DMS79 treated with DMSO at 0.1 percent for 48 hours (cell line): Measurements from ENCODE around the gene USP35.

Experiments
- DNase-seq: peaks from one replicate; lab custom pipeline; 2025; lab: John Stamatoyannopoulos, UW

The USP35 gene

DNA sequence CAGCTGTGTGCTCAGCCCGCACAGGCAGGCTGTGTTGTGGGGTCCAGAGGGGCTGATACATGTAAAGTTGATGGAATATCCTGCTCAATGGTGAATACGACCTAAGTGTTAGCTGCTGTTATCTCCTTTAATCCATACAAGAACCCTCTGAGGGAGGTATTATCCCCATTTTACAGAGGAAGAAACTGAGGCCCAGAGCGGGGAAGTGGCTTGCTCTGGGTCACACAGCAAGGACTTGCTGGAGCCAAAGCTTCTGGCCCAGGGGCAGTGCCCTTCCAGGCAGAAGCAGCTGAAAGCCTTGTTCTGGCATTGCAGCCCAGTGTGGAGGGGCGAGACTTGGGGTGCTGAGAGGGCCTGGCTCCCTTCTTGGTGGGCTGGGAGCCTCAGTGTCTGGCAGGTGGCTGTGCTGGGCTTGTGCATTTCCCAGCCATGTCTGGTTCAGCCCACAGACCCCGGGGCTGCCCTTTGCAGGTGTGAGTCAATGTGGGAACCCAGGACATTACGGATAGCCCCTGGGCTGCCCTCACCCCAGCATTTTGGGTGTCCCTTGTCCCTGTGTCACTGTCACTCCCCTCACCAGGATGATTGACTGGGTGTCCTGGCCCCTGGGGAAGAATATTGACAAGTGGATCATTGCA is 10.4 kb downstream of the USP35 start:
- DNase-seq, result no peak

DNA sequence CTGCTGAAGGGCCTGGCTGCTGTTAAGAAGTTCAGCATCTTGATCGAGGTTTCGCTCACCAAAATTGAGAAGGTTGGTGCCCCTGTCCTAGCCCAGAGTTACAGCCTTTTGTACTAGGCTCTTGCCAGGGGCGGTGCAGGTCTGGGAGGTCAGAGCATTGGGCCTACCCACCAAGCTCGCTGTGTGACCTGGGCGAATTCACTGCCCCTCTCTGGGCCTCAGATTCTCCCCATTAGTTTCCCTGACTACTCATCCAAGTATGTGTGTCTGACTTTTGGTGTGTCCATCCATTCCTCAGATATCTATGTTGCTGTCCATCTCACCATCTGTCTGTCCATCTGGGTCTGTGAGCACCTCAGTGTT is 10.9 kb downstream of the USP35 start:
- no peak for DNase-seq

DNA sequence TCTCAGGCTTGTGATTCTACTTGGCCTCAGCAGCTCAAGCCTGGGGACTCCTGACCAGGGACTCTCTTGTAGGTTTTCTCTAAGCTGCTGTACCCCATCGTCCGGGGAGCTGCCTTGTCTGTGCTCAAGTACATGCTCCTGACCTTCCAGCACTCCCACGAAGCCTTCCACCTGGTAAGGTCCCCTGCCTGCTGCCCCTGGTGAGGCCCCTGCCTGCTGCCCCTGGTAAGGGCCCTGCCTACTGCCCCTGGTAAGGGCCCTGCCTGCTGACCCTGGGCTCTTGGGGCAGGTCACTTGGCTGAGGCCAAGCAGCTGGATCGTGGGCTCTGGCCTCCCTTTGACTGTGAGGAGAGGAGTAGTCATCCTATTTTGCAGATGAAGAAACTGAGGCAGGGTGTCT is 11.3 kb downstream of the USP35 start:
- no peak for DNase-seq

DNA sequence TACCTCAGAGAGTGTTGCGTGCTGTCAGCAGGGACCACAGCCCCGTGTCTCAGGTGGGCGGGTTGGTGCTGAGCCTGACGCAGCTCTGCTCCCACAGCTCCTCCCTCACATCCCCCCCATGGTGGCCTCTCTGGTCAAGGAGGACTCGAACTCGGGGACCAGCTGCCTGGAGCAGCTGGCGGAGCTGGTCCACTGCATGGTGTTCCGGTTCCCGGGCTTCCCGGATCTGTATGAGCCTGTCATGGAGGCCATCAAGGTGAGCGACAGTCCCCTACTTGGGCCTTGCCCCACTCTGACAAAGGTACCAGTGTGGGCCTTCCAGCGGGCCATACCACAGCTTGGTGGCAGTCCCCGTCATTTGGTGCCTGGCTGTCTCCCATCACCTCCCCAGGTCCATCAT is 11.8 kb downstream of the USP35 start:
- DNase-seq, result no peak

DNA sequence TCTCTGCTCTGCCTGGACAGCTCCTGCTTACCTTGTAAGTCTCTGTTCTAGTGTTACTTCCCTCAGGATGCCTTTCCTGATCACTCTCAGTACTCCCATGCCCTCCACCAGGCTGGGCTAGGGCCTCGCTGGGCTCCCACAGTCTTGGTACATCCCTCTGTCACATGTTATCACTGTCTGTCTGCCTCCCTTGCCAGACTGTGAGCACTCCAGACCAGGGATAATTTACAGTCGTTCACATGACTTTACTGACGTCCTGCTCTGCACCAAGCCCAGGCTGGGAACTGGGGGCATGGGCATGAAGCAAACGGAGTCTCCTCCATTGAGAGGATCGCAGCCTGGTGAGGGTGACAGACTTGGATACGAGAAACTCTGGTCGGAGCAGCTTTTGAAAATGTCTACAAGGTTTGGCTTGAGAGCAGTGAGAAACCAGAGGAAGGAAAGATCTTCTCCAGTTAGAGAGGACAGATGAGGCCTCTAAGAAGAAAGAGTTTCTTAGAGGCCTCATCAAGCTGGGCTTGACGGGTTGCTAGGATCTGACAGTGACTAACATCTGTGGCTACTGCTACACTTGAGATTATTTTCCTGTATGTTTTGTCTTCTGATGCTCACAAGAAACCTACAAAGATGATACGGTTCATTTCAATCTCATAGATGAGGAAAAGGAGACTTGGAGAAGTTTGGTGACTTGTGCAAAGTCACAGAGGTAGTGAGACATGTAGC is 12.5 kb downstream of the USP35 start:
- DNase-seq, result no peak

DNA sequence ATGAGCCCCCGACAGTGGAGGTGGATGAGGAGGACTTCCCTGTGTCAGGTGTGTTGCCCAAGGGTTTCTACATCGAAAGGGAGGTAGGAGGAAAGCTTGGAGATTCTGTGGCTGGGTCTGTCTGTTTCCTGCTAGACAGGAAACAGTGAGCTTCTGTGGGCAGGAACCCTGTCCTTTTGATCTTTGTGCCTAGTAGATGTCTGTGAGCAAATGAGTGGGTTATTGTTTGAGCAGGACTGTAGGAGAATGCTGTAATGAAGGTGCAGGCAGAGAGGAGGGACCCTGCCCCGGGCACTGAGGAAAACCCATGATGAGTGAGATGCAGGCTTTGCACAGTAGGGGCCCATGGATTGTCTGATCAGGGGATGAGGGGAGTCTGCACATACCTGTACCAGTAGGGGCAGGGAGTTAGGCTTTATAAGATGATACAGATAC is 14.0 kb downstream of the USP35 start:
- no peak for DNase-seq

DNA sequence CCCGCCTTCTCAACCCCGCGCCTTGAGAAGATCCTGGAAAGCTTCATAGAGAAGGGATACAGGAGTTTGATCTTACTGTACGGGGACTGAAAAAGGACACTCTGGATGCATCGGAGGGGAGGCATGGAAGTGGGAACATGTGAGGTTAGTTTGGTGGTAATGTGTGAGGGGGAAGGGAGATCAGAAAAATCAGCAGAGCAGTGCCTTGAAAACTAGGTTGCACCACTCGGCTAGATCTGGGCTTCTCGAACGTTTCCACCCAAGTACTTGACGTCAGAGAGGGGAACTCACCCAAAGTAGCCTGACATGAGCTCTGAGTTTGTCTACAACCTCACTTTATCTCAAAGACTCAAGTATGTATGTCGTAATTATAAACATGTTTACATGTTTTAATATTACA is 14.5 kb downstream of the USP35 start:
- no peak for DNase-seq

DNA sequence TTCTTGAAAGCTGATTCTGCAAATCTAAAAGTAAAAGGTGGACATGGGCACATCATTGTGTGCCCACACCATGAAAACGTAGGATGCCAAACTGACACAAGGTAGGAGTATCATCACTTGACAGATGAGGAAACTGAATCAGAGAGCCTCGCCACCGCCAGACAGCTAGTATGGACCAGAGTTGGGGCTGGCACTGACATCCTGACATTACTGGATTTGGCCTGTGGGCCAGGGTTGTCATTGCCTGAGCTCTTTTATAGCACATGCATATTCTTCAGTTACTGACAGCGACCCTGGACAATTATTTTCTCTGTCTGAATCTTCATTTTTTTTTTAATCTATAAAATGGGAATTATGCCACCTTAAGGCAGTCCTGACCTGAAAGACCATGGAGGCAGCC is 16.5 kb downstream of the USP35 start:
- no peak for DNase-seq

DNA sequence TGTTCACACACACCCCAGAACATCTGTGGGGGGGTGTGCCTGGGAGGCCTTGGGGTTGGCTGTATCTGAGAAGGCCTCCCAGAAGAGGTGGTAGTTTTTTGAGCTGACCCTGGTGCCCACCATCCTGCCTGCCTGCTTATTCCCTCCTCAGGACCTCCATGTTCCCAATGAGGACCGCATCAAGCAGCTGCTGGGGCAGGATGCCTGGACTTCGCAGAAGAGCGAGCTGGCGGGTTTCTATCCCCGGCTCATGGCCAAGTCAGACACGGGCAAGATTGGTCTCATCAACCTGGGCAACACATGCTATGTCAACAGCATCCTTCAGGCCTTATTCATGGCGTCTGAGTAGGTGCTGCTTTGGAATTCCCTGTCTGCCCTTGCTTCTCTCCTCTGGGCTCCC is 17.0 kb downstream of the USP35 start:
- DNase-seq, result no peak

DNA sequence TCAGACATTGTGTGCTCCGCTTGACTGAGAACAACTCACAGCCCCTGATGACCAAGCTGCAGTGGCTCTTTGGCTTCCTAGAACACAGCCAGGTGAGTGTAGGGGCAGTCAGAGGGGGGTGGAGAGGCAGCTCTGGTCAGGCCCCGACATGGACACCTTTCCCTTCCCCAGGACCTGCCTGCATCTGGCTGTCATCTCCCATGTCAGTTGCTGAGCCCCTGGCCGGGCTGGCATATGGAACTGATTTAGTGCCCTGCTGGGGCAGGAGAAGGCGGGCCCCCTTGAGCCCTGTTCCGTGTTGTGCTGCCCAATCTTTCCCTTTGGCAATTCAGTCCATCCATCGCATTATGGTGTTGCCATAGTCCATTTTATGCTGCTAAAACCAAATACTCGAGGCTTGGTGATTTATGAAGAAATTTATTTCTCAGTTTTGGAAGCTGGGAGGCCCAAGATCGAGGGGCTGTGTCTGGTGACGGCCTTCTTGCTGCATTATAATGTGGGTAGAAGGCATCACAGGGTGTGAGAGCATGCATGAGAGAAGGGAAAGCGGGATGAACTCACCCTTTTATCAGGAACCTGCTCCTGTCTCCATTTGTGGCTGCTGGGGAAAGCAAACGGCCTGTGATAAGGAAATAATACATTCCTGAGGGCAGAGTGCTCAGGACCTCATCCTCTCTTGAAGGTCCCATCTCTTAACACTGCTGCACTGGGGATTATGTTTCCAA is 19.0 kb downstream of the USP35 start:
- no peak for DNase-seq

DNA sequence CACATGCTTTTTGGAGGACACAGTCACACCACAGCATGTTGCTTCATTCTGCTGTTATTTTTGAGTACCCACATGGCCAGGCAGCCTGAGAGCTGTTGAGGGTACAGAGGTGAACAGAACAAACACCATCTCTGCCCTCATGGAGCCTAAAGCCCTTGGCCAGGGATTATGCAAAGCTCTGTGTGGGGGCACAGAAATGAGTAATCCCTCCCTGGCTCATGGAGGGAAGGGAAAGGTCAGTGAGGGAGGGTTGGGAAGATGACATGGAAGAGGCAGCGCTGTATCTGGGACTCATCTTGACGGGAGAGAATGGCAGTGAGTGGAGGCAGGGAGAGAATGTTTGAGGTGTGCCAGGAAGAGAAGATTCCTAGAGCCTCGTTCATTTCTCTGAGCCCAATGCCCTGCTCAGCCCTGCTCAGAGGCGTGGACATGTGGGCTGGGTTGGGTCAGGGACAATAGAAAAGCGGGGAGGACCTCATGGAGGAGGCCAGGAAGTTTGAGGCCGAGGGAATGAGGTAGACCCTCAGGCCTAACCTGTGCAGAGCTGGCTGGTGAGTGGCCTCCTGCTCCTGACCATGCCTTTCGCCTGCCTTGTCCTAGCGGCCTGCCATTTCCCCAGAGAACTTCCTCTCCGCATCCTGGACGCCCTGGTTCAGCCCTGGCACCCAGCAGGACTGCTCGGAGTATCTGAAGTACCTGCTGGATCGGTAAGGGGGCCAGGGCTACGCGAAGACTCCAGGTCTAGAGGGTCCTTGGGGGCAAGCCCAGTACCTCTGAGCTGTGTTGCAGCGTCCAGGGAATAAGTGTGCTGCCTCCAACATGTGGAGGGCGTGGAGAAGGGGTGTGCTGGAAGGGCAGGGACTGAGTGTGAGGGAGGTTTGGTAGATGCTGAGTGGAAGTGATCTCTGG is 19.8 kb downstream of the USP35 start:
- DNase-seq, result no peak

DNA sequence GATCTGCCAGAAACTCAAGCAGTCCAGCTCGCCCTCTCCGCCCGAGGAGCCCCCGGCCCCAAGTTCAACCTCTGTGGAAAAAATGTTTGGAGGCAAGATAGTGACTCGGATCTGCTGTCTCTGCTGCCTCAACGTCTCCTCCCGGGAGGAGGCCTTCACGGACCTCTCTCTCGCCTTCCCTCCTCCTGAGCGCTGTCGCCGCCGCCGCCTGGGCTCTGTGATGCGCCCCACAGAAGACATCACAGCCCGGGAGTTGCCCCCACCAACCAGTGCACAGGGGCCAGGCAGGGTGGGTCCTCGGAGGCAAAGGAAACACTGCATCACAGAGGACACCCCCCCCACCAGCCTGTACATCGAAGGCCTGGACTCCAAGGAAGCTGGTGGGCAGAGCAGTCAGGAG is 20.8 kb downstream of the USP35 start:
- no peak for DNase-seq

DNA sequence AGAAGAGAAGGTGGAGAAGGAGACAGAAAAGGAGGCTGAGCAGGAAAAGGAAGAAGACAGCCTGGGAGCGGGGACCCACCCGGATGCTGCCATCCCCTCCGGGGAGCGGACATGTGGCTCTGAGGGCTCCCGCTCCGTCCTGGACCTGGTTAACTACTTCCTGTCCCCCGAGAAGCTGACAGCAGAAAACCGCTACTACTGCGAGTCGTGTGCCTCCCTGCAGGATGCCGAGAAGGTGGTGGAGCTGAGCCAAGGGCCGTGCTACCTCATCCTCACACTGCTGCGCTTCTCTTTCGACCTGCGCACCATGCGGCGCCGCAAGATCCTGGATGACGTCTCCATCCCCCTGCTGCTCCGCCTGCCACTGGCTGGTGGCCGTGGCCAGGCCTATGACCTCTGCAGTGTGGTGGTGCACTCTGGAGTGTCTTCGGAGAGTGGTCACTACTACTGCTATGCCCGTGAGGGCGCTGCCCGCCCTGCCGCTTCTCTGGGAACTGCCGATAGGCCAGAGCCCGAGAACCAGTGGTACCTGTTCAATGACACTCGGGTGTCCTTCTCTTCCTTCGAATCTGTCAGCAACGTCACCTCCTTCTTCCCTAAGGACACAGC is 21.4 kb downstream of the USP35 start:
- no peak for DNase-seq

DNA sequence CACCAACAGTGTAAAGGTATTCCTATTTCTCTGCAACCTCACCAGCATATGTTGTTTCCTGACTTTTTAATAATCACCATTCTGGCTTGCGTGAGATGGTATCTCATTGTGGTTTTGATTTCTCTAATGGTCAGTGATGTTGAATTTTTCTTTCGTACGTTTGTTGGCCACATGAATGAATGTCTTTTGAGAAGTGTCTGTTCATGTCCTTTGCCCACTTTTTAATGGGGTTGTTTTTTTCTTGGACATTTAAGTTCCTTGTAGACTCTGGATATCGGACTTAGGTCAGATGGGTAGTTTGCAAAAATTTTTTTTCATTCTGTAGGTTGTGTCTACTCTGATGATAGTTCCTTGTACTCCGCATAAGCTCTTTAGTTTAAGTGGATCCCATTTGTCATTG is 22.8 kb downstream of the USP35 start:
- no peak for DNase-seq

DNA sequence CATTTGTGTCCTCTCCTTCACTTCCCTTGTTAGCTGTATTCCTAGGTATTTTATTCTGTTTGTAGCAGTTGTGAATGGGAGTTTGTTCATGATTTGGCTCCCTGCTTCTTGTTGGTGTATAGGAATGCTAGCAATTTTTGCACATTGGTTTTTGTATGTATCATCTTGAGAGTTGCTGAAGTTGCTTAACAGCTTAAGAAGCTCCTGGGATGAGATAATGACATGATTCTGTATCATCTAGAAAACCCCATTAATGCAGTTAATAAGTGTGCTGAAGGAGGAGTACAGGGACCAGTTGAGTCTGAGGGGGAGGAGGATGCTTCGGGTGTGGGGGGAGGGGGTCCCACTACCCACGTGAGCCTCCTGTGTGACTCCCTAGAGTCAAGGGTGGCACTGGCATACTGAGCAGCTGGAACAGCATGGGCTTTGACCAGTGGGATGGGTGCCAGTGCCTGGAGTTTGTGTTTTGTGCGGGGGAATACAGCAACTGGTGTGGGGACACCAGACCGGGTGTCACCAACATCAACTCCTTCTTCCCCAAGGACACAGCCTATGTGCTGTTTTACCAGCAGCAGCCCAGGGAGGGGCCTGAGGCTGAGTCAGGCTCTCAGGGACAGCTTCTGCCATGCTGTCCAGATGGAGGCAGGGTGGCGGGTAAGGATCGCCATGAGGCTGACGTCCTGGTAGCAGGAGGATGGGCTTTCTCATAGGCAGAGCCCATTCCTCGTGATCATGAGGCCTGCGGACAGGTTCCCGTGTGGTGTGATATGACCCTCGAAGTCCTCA is 24.1 kb downstream of the USP35 start:
- DNase-seq, result no peak

DNA sequence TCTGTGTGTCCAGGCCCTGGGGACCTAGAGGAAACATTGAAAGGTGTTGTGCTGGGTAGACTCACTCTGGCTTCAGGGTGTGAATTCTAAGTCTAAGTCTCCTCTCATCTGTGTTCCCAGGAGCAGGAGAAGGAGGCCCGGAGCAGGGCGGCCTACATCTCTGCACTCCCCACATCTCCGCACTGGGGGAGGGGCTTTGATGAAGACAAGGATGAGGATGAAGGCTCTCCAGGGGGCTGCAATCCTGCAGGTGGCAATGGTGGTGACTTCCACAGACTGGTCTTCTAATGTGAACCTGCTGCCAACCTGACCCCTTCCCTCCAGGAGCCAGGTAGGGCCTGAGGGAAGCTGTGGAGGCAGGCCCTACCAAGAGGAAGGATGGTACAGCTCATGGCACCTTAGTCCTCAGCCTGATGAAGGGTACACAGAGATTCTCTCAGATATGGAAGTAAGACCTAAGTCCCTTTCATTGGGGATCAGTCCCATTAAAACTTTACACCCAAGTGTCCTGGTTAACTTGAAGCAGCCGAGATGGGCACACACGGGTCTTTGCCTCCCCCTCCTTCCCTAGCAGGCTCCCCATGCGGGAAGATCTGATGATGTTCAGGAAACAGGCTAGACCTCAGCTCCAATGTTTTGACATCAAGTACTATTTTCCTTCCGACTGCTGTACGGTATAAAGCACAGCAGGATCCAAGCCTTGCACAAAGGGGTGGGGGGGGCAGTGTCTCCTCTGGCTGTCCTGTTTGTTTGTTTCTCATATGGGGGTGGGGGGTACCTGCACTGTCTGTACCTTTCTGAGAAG is 25.0 kb downstream of the USP35 start:
- DNase-seq, result no peak

DNA sequence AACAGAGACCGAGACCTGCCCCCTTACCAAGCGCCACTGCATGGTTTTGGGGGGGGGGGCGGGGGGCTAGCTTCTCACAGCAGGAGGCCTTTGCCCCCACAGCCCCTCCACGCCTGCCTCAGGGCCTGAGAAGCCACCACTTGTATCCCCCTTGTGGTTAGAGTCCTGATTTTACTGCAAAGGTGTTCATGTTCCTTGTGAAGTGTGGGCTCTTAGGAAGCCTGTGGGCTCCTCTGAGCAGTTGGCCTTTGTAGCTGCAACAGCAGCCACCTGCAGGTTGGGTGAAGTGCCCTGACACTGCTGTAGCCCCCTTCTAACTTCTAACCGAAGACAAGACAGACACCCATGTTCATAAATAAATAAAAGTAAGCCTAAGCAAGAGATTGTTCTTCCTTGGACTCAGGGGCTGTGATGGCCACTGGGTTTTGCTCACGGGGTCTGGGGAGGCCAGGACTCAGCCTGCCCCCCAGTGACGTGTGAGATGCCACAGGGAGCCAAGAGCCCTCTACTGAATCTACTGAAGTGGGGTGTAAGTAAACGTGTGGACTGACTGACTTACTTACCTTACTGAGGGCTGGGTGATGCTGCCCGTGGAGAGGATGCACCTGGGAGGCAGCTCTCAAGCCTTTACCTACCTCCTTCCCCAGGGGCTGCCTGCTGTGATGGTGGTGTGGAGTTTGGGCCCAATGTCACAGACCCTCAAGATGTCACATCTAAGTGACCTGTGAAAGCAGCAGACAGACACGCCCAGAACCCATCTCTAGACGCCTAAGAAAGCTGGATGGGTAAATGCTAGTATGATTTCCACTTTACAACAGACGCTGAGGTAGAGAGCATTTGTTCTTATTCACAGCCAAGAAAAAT is 25.8 kb downstream of the USP35 start:
- DNase-seq, result no peak

DNA sequence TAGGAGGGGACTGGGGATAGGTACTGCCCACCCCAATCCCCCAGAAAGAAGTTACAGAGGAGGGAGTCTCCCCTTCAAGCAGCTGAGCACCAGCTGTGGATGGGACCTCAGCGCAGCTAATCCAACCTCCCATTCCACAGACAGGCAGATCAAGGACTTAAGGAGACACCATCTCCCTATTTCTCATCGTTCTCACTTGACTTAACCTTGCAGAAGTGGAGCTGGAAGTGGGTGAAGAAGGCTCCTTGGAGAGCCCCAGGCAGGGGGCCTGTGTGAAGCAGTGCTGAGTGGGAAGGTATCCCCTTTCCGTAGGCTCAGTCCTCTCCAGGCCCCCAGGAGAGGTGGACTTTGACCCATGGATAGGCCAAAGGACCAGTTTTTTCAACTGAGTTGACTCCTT is 27.3 kb downstream of the USP35 start:
- DNase-seq, result no peak

DNA sequence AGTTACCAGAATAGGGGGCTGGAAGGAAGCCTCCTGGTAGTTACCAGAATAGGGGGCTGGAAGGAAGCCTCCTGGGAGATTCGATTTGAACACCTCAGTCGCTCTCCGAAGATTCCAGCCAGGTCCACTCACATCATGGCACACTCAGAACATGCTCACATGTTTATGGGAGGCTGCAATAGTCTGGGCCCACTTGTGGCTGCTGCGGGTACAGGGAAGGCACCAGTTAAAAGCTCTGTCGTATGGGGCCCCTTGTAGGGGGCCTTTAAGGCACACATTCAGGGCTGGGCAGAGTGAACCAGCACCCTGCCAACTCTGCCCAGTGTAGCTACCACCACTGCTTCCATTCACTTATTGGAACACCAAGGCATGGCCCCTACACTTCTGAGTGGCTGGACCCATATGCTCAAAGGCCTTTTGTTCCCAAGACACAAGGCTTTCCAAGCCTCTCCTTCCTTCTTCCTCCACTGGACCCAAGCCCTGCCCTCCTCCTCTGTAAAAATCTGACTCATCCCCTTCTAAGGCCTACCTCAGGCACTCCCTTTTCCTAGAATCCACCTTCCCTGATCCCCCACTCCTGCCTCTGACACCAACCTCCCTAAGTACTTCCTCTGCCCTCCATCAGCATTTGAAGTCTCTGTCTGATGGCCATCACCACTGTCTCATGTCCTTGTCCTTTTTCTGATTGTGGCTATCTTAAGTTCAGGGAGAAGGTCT is 28.0 kb downstream of the USP35 start:
- no peak for DNase-seq
